ENCODE results near the gene ADAMTS12. TPM values are rescaled to one million over a fixed set of nuclear protein-coding genes. Genes with fewer than 3 reads are reported as not detected.

The ADAMTS12 gene
- total RNA-seq, 3 donors from 2014 or later: 0.69 to 2.9 (median 0.72) TPM

DNA sequence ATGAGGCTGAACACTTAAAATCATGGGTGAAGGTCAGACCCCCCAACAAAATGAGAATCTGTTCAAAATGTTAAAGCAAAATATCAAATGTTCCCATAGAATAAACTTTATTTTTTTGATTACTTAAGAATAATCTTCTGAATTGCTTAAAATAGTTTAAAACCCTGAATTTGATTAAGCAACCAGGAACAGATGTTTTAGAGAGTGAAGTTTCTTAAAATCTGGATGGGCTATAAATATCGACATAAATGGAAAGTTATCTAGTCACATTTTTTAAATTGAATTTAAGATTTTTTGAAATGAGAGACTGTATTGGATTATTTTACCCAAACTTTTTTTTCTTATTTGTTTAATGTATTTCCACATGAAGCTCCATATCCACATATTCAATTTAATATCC, 98.5 kb downstream of the ADAMTS12 start:
- Histone ChIP-seq H3K9me3 (no peaks in the 10 kb centered on the region), H3K4me1 (ENCODE audit: low read depth) (no peaks in the 10 kb centered on the region), H3K4me3 (no peak overlapping the region), H3K36me3 (ENCODE audit: low read depth) (no peaks in the 10 kb centered on the region)
- TF ChIP-seq, protein P1, sequence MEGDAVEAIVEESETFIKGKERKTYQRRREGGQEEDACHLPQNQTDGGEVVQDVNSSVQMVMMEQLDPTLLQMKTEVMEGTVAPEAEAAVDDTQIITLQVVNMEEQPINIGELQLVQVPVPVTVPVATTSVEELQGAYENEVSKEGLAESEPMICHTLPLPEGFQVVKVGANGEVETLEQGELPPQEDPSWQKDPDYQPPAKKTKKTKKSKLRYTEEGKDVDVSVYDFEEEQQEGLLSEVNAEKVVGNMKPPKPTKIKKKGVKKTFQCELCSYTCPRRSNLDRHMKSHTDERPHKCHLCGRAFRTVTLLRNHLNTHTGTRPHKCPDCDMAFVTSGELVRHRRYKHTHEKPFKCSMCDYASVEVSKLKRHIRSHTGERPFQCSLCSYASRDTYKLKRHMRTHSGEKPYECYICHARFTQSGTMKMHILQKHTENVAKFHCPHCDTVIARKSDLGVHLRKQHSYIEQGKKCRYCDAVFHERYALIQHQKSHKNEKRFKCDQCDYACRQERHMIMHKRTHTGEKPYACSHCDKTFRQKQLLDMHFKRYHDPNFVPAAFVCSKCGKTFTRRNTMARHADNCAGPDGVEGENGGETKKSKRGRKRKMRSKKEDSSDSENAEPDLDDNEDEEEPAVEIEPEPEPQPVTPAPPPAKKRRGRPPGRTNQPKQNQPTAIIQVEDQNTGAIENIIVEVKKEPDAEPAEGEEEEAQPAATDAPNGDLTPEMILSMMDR (IDR thresholded peaks at IDR 0.05): no peak
- DNase-seq: no peak
- intact Hi-C loops (cut with DNase I, micrococcal nuclease): no loop called here
- ATAC-seq: no peak

DNA sequence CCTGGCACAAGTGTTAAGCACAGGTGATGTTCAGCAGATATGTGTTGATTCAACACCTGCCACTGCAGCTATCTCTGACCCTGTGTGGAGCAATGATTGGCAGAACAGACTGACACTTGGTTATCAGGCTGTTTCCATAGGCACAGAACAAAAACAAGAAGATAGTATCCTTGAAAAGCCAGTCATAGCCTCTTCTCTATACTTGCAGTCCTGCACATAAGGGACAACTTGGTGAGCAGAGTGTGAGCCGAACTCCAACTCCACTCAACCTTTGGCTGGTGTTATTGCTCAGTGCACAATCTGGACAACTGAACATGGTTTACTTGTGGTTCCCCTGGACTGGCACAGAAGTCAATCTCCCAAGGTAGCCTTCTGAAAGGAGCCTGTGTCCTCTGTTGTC, 99.2 kb downstream of the ADAMTS12 start:
- ATAC-seq (no peak), DNase-seq (no peak)
- Histone ChIP-seq H3K4me3 (no peak overlapping the region), H3K36me3 (ENCODE audit: low read depth) (no peaks in the 10 kb centered on the region), H3K4me1 (ENCODE audit: low read depth) (no peaks in the 10 kb centered on the region), H3K9me3 (no peaks in the 10 kb centered on the region)
- TF ChIP-seq, protein P1 (IDR thresholded peaks at IDR 0.05): no peak
- intact Hi-C loops (cut with DNase I, micrococcal nuclease): no loop called here

DNA sequence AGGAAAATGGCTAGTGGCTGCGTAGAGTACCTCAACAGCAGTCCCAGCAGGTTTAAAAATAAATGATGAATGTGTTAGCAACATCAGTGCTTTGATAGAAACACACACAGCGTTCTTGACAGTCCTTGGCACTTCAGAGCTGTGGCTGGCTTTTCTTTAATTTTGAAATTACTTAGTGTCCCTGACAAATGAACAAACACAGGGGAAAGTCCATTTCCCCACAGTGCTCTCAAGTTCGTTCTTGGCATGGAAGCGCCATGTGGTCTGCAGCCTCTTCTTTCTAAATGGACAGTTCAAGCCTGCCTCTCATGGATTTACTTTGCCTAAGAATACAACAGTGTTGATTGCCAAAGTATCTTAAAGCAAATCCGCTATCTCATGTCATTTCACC, 102.2 kb downstream of the ADAMTS12 start:
- Histone ChIP-seq H3K4me1 (ENCODE audit: low read depth) (no peaks in the 10 kb centered on the region), H3K9me3 (no peaks in the 10 kb centered on the region), H3K36me3 (ENCODE audit: low read depth) (no peaks in the 10 kb centered on the region), H3K4me3 (no peak overlapping the region)
- no peak for ATAC-seq
- intact Hi-C loops (cut with DNase I, micrococcal nuclease): no loop called here
- TF ChIP-seq, protein P1 (IDR thresholded peaks at IDR 0.05): no peak
- DNase-seq: no peak

DNA sequence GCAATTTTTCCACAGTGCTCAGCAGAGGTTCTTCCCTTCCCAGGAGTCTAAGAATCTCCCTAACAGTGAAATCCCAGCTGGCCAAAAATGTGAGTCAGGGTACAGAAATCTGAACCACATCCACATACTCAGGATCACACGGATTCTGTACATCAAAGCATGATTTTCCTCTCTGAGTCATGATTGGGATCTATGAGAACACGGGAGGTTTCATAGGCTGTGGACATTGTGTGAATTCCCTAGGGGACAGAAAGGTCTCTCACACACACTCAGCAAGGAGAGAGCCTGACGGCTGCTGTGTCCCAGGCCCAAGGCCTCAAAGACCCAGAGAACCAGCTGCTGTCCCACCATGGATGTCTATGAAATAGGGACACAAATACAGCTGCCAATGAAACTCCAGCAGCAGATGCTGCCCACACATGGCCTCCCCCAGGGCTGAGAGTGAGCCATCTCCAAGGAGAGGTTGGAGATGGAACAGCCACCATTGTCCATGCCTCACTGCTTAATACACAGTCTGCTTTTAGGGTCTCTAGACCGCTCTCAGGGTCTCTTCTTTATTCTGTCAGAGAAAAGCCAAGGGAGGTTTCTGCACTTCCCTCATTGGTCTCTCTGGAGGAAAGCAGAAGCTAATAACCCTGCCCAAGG, 102.7 kb downstream of the ADAMTS12 start:
- Histone ChIP-seq H3K9me3 (no peaks in the 10 kb centered on the region), H3K4me1 (ENCODE audit: low read depth) (no peaks in the 10 kb centered on the region), H3K36me3 (ENCODE audit: low read depth) (no peaks in the 10 kb centered on the region), H3K4me3 (no peak overlapping the region)
- TF ChIP-seq, protein P1 (IDR thresholded peaks at IDR 0.05): no peak
- no peak for DNase-seq
- no peak for ATAC-seq
- intact Hi-C loops (cut with DNase I, micrococcal nuclease): no loop called here

DNA sequence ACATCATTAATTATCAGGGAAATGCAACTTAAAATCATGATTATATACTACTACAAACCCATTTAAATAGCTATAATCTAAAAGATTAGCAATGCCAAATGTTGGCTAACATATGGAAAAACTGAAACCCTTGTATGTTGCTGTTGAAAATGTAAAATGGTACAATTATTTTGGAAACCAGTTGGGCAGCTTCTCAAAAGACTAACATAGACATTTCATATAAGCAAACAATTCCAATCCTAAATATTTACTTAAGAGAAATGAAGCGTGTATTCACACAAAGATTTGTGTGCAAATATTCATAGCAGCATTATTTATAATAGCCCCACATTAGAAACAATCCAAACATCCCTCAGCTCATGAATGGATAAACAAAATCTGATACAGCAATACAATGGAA, 106.2 kb downstream of the ADAMTS12 start:
- DNase-seq (no peak), ATAC-seq (no peak)
- Histone ChIP-seq H3K9me3 (no peaks in the 10 kb centered on the region), H3K4me1 (ENCODE audit: low read depth) (no peaks in the 10 kb centered on the region), H3K4me3 (no peak overlapping the region), H3K36me3 (ENCODE audit: low read depth) (no peaks in the 10 kb centered on the region)
- TF ChIP-seq, protein P1 (IDR thresholded peaks at IDR 0.05): no peak
- intact Hi-C loops (cut with DNase I, micrococcal nuclease): no loop called here

DNA sequence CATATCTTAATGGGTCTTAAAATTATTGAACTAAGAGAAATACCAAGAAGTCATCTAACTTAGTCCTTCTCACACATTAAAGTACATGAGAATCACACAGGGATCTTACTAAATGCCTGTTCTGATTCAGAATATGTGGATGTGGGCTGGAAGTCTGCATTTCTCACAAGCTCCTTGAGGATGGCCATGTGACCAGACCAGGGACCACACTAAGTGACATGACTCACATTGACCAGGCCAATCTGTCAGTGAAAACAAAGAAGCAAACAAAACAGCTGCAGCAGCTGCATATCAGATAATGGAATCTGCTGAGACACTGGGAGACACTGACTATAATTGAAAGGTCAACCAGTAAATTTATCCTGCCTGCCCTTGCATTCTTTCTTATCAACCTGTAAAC, 110.5 kb downstream of the ADAMTS12 start:
- Histone ChIP-seq H3K9me3 (peaks cover 3% of the 10 kb centered on the region), H3K4me3 (no peak overlapping the region), H3K4me1 (ENCODE audit: low read depth) (no peaks in the 10 kb centered on the region), H3K36me3 (ENCODE audit: low read depth) (no peaks in the 10 kb centered on the region)
- intact Hi-C loops (cut with DNase I, micrococcal nuclease): no loop called here
- TF ChIP-seq, protein P1 (IDR thresholded peaks at IDR 0.05): no peak
- ATAC-seq: no peak
- DNase-seq: no peak
